ENCODE measurements around the gene LARP1.
"Not testable (repeated sequence)": the region's sequence is repeated elsewhere in the genome, so short reads cannot be mapped to it uniquely, and the experiment has no call there.

GRCh38 chr5:154832804-154833203 lies 77.6 kb downstream of the LARP1 start:
- not testable (repeated sequence) for TF ChIP-seq POLR2A (IDR thresholded peaks at IDR 0.05; ENCODE audit: low read depth, low read length); POLR2AphosphoS5 (IDR thresholded peaks at IDR 0.05; ENCODE audit: low read depth, low read length); POU2F2 (IDR thresholded peaks at IDR 0.05; ENCODE audit: low read depth, low read length); TAF1 (IDR thresholded peaks at IDR 0.05; ENCODE audit: low read depth, low read length); SPI1 (IDR thresholded peaks at IDR 0.05; ENCODE audit: low read depth, low read length); PAX5 (IDR thresholded peaks at IDR 0.05; ENCODE audit: insufficient read depth, low read length, severe bottlenecking)
